ENCODE measurements around the gene TEAD4. TPM values are rescaled to one million over a fixed set of nuclear protein-coding genes. Genes with fewer than 3 reads are reported as not detected.

TEAD4 gene
- total RNA-seq, result not detected
- 0 to 0.08 reads per million in 2 donors for total RNA-seq

DNA sequence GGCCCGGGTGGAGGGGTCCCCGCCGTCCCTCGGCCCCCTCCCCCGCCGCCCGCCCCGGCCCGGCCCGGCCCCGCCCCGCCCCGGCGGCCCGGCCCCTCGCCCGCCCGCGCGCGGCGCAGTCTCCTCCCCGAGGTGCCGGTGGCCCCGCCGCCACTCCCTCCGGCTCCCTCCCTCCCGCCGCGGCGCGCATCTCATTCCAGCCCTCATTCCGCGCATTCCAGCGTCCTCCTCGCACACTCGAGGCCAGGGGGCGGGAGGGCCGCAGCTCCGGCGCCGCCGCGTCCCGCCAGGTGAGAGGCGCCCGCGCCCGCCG, at the start of gene TEAD4:
Gene TEAD4 (plus strand): TSS at position 206 of the 313 bp plus-strand sequence.
- Mint-ChIP-seq H3K4me1 (peaks cover 7% of the 10 kb centered on the region), H3K36me3 (ENCODE audit: low read depth) (peaks cover 10% of the 10 kb centered on the region), H3K27ac (no peak within 1 kb of the TSS), H3K4me3 (peak within 1 kb of the TSS; percentile 81), H3K27me3 (peaks cover 63% of the 10 kb centered on the region)
- no peaks in the 10 kb centered on the region for H3K9me3 ChIP-seq (ENCODE audit: control insufficient read depth, low read length, poor library complexity, severe bottlenecking)
- ATAC-seq (no peak), DNase-seq (no peak)

DNA sequence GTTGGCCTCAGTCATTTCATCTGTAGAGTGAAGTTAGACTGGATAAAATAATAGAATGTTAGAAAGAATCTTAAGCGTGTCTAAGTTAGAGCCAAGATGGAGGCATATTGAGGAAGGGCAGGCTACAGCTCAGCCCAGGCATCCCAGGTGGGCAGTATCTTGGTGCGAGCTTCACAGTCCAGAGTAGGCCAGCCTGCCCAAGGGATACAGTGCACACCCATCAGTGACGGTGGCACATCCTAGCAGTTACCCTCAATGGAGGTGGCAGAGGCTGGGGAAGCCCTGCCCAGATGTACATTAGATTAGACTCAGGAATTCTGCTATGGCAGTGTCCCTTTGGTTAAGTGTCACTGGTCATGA, 47.0 kb upstream of the TEAD4 start:
- no peaks in the 10 kb centered on the region for H3K9me3 ChIP-seq (ENCODE audit: control insufficient read depth, low read length, poor library complexity, severe bottlenecking)
- ATAC-seq, result no peak
- Mint-ChIP-seq H3K4me1 (peaks cover 2% of the 10 kb centered on the region), H3K36me3 (ENCODE audit: low read depth) (peaks cover 6% of the 10 kb centered on the region), H3K27ac (no peak overlapping the region), H3K4me3 (no peak overlapping the region), H3K27me3 (no peaks in the 10 kb centered on the region)
- DNase-seq, result no peak

DNA sequence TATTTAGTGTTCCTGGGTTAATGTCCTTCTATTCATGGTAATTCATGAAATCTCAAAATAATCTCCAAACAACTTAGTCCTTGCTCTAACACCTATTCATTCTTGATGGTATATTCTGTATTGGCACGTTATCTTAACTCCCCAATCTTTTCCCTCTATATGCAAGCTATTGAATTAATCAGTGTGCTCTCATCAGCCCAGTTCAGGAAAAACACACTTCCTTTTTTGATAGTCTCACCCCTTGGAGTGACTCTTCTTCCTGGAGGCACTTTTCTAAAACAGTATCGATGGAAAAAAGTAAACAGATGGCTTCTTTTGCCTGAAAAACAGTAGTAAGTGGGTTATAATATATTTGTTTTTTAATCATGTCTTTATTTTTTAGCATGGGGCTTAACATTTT, 39.9 kb upstream of the TEAD4 start:
- H3K9me3 ChIP-seq (ENCODE audit: control insufficient read depth, low read length, poor library complexity, severe bottlenecking), result no peaks in the 10 kb centered on the region
- Mint-ChIP-seq H3K27ac (no peak overlapping the region), H3K4me1 (peaks cover 3% of the 10 kb centered on the region), H3K36me3 (ENCODE audit: low read depth) (peaks cover 10% of the 10 kb centered on the region), H3K27me3 (no peaks in the 10 kb centered on the region), H3K4me3 (no peak overlapping the region)
- DNase-seq (no peak), ATAC-seq (no peak)

DNA sequence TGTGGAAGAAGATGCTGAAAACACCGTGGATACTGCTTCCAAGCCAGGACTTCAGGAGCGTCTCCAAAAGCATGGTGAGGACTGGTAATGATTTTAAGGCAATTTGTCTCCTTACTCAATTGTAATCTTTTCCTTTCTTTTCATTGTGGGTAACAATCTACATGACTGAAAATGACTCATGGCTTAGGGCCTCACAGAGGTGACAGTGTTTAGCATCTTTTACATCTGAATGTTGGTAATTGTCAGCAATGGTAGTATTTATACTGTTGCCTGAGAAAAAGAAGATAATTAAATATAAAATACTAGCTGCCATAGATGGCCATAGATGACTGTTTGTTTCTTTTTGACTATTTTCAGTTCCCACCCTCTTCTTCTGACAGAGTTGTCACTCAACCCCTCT, 36.9 kb upstream of the TEAD4 start:
- DNase-seq (no peak), ATAC-seq (no peak)
- H3K4me3 Mint-ChIP-seq, result no peak overlapping the region
- H3K36me3 Mint-ChIP-seq (ENCODE audit: low read depth), result peaks cover 12% of the 10 kb centered on the region
- no peak overlapping the region for H3K27ac Mint-ChIP-seq
- H3K9me3 ChIP-seq (ENCODE audit: control insufficient read depth, low read length, poor library complexity, severe bottlenecking), result no peaks in the 10 kb centered on the region
- peaks cover 8% of the 10 kb centered on the region for H3K4me1 Mint-ChIP-seq
- H3K27me3 Mint-ChIP-seq, result no peaks in the 10 kb centered on the region

DNA sequence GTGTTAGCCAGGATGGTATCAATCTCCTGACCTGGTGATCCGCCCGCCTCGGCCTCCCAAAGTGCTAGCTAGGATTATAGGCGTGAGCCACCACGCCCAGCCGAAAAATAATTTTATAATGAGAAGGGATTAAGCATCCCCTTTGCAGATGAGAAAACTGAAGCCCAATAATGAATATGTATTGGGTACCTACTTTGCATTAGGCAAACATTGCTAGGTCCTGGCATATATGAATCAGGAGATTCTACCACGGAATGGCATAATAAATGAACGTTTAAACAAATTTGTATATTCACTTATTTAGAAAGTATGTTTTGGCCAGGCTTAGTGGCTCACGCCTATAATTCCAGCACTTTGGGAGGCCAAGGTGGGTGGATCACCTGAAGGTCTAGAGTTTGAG, 36.1 kb upstream of the TEAD4 start:
- Mint-ChIP-seq H3K27ac (no peak overlapping the region), H3K27me3 (no peaks in the 10 kb centered on the region), H3K4me3 (no peak overlapping the region), H3K36me3 (ENCODE audit: low read depth) (peaks cover 14% of the 10 kb centered on the region), H3K4me1 (peaks cover 8% of the 10 kb centered on the region)
- H3K9me3 ChIP-seq (ENCODE audit: control insufficient read depth, low read length, poor library complexity, severe bottlenecking), result no peaks in the 10 kb centered on the region
- DNase-seq, result no peak
- no peak for ATAC-seq

DNA sequence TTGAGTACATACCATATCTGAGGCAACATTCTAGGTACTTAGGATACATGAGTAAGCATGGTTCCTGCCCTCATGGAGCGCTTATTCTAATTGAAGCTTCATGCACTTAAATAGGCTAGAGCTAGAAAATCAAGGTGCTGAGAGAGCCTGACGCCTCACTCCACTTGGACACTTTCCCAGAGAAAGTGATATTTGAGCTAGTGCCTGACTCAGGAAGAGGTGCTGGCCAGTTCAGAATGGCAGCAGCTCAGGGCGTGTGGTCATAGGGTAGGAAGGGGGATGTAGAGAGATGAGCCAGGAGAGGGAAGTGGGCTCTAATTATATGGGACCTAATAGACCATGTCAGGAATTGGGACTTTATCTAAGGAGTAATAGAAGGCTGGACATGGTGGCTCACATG, 35.2 kb upstream of the TEAD4 start:
- Mint-ChIP-seq H3K4me3 (no peak overlapping the region), H3K27me3 (no peaks in the 10 kb centered on the region), H3K4me1 (peaks cover 8% of the 10 kb centered on the region), H3K27ac (no peak overlapping the region), H3K36me3 (ENCODE audit: low read depth) (peaks cover 14% of the 10 kb centered on the region)
- no peaks in the 10 kb centered on the region for H3K9me3 ChIP-seq (ENCODE audit: control insufficient read depth, low read length, poor library complexity, severe bottlenecking)
- DNase-seq (no peak), ATAC-seq (no peak)

DNA sequence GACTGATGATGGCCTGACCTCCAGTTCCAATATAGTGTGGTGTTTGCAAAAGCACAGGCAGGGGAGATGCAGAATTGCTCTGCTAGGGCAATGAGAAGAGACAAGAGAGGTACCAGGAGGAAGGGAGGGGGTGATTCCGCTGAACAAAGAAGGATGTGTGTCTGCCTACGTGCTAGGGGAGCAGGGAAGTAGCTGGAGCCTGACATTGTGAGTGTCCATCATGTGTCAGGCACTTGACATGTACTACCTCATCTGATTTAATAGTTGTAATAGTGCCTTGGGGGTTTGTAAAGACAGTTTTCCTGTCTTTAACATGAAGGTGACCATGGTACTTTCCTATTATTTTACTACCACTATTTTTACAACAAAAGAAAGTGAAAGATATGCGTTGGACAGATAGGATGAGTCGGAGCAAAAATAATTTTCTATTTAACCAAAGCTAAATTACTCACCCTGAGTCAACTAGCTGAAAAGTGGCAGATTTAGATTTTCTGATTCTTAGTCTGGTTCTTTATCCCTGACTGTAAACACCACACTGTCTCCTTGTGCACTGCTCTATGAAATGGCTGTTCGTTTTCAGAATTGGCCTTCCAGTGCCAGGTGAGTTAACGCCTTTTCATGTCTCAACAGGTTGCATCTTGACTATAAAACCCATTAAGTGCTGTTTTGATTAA, 33.7 kb upstream of the TEAD4 start:
- H3K4me3 Mint-ChIP-seq, result no peak overlapping the region
- peak overlapping the region; percentile 11 for H3K27ac Mint-ChIP-seq
- DNase-seq, result no peak
- H3K27me3 Mint-ChIP-seq, result no peaks in the 10 kb centered on the region
- no peak for ATAC-seq
- no peaks in the 10 kb centered on the region for H3K9me3 ChIP-seq (ENCODE audit: control insufficient read depth, low read length, poor library complexity, severe bottlenecking)
- peaks cover 5% of the 10 kb centered on the region for H3K4me1 Mint-ChIP-seq
- peaks cover 12% of the 10 kb centered on the region for H3K36me3 Mint-ChIP-seq (ENCODE audit: low read depth)

DNA sequence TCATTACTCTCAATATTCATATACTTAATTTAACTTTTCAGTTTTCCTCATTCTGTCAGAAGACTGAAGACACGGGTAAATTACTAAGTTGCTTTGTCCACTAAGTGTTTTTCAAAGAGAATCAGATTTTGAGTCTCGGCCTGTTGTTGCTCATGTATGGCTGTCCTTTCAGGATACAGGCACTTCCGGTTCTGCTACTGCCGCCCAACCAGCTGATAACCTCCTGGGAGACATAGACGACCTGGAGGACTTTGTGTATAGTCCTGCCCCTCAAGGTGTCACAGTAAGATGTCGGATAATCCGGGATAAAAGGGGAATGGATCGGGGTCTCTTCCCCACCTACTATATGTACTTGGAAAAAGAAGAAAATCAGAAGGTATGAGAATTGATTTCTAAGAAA, 28.3 kb upstream of the TEAD4 start:
- no peak for ATAC-seq

DNA sequence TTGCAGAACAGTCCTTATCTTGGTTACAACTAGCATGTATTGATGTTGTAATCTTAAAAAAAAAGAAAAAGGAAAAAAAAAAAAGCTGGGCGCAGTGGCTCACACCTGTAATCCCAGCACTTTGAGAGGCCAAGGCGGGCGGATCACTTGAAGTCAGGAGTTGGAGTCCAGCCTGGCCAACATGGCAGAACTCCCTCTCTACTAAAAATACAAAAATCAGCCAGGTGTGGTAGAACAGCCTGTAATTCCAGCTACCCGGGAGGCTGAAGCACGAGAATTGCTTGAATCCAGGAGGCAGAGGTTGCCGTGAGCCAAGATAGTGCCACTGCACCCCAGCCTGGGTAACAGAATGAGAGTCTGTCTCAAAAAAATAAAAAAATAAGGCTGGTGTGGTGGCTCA, 25.6 kb upstream of the TEAD4 start:
- Mint-ChIP-seq H3K36me3 (ENCODE audit: low read depth) (peaks cover 8% of the 10 kb centered on the region), H3K4me1 (no peaks in the 10 kb centered on the region)
- DNase-seq, result no peak

More for the DNA sequence above, 28.3 kb upstream of the TEAD4 start:
- DNase-seq, result no peak
- Mint-ChIP-seq H3K4me1 (no peaks in the 10 kb centered on the region), H3K27ac (peak overlapping the region; percentile 19), H3K36me3 (ENCODE audit: low read depth) (peaks cover 8% of the 10 kb centered on the region), H3K27me3 (no peaks in the 10 kb centered on the region), H3K4me3 (no peak overlapping the region)
- H3K9me3 ChIP-seq (ENCODE audit: control insufficient read depth, low read length, poor library complexity, severe bottlenecking), result no peaks in the 10 kb centered on the region

DNA sequence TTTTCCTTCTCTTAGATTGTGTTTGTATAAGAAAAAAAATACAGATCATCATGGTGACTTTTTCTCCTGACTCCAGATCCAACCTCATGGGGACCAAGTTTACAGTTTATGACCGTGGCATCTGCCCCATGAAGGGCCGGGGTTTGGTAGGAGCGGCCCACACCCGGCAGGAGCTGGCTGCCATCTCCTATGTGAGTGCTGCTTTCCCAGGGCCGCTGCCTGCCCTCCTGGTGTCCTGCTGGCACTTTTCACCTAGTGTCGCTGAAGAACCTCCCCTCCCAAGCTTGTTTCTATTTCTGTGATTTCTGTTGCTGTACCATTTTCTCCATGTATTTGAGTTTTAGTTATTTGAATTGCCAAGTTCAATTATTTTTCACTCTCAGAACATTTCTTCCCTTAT, 24.8 kb upstream of the TEAD4 start:
- DNase-seq (no peak), ATAC-seq (no peak)
- peaks cover 8% of the 10 kb centered on the region for H3K36me3 Mint-ChIP-seq (ENCODE audit: low read depth)
- H3K27me3 Mint-ChIP-seq, result no peaks in the 10 kb centered on the region
- no peak overlapping the region for H3K27ac Mint-ChIP-seq
- peak overlapping the region; percentile 55 for H3K4me3 Mint-ChIP-seq
- H3K4me1 Mint-ChIP-seq, result no peaks in the 10 kb centered on the region
- no peaks in the 10 kb centered on the region for H3K9me3 ChIP-seq (ENCODE audit: control insufficient read depth, low read length, poor library complexity, severe bottlenecking)

More for the DNA sequence above, 25.6 kb upstream of the TEAD4 start:
- no peak overlapping the region for H3K4me3 Mint-ChIP-seq
- no peak overlapping the region for H3K27ac Mint-ChIP-seq
- no peaks in the 10 kb centered on the region for H3K27me3 Mint-ChIP-seq
- H3K9me3 ChIP-seq (ENCODE audit: control insufficient read depth, low read length, poor library complexity, severe bottlenecking), result no peaks in the 10 kb centered on the region
- ATAC-seq, result no peak

DNA sequence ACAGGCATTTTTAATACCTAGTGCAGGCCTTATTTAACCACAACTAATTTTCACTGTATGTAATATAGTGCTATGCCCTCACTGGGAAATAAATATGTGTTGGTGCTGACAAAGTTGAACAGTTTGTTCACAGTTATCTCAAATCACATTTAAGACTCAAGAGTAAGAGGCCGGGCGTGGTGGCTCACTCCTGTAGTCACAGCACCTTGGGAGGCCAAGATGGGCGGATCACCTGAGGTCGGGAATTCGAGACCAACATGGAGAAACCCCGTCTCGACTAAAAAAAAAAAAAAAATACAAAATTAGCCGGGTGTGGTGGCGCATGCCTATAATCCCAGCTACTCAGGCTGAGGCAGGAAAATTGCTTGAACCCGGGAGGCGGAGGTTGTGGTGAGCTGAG, 22.9 kb upstream of the TEAD4 start:
- no peaks in the 10 kb centered on the region for H3K9me3 ChIP-seq (ENCODE audit: control insufficient read depth, low read length, poor library complexity, severe bottlenecking)
- H3K4me1 Mint-ChIP-seq, result no peaks in the 10 kb centered on the region
- H3K27me3 Mint-ChIP-seq, result no peaks in the 10 kb centered on the region
- ATAC-seq (no peak), DNase-seq (no peak)
- H3K27ac Mint-ChIP-seq, result no peak overlapping the region
- peaks cover 10% of the 10 kb centered on the region for H3K36me3 Mint-ChIP-seq (ENCODE audit: low read depth)
- H3K4me3 Mint-ChIP-seq, result no peak overlapping the region

DNA sequence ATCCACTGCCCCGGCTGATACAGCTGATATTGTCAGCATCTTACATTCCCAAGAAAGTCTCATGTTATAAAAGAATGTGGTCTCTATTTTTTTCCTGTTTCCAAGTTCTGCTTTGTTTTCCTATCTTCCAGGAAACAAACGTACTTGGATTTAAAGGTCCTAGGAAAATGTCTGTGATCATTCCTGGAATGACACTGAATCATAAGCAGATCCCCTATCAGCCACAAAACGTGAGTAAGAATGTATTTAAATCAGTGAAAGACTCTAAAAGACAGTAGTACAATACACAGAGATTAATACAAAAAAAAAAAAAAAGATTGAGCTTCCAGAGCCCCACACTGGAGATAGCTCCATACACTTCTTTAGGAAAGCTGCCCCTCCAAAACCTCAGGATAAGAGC, 21.7 kb upstream of the TEAD4 start:
- no peak overlapping the region for H3K27ac Mint-ChIP-seq
- DNase-seq (no peak), ATAC-seq (no peak)
- peaks cover 10% of the 10 kb centered on the region for H3K36me3 Mint-ChIP-seq (ENCODE audit: low read depth)
- H3K9me3 ChIP-seq (ENCODE audit: control insufficient read depth, low read length, poor library complexity, severe bottlenecking), result no peaks in the 10 kb centered on the region
- H3K4me3 Mint-ChIP-seq, result no peak overlapping the region
- no peaks in the 10 kb centered on the region for H3K27me3 Mint-ChIP-seq
- no peaks in the 10 kb centered on the region for H3K4me1 Mint-ChIP-seq

DNA sequence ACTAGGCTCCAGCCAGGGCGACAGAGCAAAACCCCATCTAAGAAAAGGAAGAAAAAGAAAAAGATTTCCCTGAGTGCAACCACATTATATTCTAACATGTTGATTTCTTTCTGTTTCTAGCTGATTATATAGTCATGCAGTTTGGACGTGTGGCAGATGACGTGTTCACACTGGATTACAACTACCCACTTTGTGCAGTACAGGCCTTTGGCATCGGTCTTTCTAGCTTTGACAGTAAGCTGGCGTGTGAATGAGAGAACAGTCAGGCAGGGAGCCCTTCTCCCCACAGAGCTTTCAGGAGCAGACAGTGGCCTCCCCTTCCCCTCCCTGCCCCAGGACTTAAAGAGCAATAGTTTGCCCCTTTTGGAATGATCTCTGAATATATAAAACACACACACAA, 20.0 kb upstream of the TEAD4 start:
- no peak for ATAC-seq
- H3K4me1 Mint-ChIP-seq, result no peaks in the 10 kb centered on the region
- no peak overlapping the region for H3K27ac Mint-ChIP-seq
- H3K27me3 Mint-ChIP-seq, result no peaks in the 10 kb centered on the region
- no peaks in the 10 kb centered on the region for H3K9me3 ChIP-seq (ENCODE audit: control insufficient read depth, low read length, poor library complexity, severe bottlenecking)
- no peak for DNase-seq
- H3K4me3 Mint-ChIP-seq, result no peak overlapping the region
- H3K36me3 Mint-ChIP-seq (ENCODE audit: low read depth), result peaks cover 10% of the 10 kb centered on the region

DNA sequence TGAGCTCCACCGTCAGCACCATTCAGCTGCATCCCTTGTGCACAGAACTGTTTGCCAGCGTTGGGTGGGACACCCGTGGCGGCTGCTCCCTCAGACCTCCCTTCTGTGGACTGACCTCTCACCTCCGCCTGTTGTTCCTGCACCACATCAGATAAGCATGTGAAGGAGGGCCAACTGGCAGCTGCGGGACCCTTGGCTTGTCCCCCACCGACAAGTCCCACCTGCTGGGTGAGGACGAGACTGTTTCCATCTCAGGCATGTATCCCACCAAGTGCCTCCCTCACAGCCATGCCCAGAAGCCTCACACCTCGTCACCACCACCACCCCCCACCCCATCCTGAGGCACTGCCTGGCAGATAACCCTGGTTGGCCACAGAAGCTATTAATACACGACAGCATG, 18.6 kb upstream of the TEAD4 start:
- H3K9me3 ChIP-seq (ENCODE audit: control insufficient read depth, low read length, poor library complexity, severe bottlenecking), result no peaks in the 10 kb centered on the region
- H3K27me3 Mint-ChIP-seq, result no peaks in the 10 kb centered on the region
- H3K4me3 Mint-ChIP-seq, result no peak overlapping the region
- DNase-seq (no peak), ATAC-seq (no peak)
- H3K4me1 Mint-ChIP-seq, result peaks cover 5% of the 10 kb centered on the region
- H3K36me3 Mint-ChIP-seq (ENCODE audit: low read depth), result peaks cover 4% of the 10 kb centered on the region
- no peak overlapping the region for H3K27ac Mint-ChIP-seq

Data from T-helper 17 cell (primary cell).